HepG2 (cell line): ENCODE measurements around the gene CEP63. TPM values are rescaled to one million over a fixed set of nuclear protein-coding genes. Genes with fewer than 3 reads are reported as not detected.
A peak's percentile ranks its signal among the peaks of the same experiment; 100 is the strongest.

Experiments used
- ARID4A ChIP-seq: sonication (generic); formaldehyde crosslinking; IDR thresholded peaks from 2 replicates; pipeline ENCODE4 v1.5.0; 2020; ENCODE audit warnings: mild to moderate bottlenecking, missing genetic modification reagents, borderline replicate concordance
- KLF16 ChIP-seq, 2 experiments: sonication (generic) in 1 of 2; formaldehyde crosslinking in 1 of 2; IDR thresholded peaks; 2 replicates each; pipeline versions ENCODE4 v1.6.1 to v1.8.0; 2016 to 2023; ENCODE audit warnings: missing genetic modification reagents in 2 of 2, missing compliant biosample characterization in 1 of 2
- MAF1 ChIP-seq: sonication (generic); formaldehyde crosslinking; IDR thresholded peaks from 2 replicates; pipeline ENCODE4 v1.5.0; 2020; ENCODE audit warnings: missing genetic modification reagents, borderline replicate concordance
- NBN ChIP-seq: fragments of 450-650 bp; conservative IDR thresholded peaks from 2 replicates; pipeline ENCODE4 v1.6.1; 2017
- NR2C2 ChIP-seq: sonication (generic); formaldehyde crosslinking; IDR thresholded peaks from 2 replicates; pipeline ENCODE4 v1.4.0; 2020; ENCODE audit warnings: missing genetic modification reagents, mild to moderate bottlenecking, moderate library complexity, borderline replicate concordance
- NR3C1 ChIP-seq: sonication (generic); formaldehyde crosslinking; IDR thresholded peaks from 2 replicates; pipeline ENCODE4 v1.4.0; 2020; ENCODE audit warnings: missing genetic modification reagents
- PHF20 ChIP-seq: sonication (generic); formaldehyde crosslinking; IDR thresholded peaks from 2 replicates; pipeline ENCODE4 v1.5.0; 2020; ENCODE audit warnings: mild to moderate bottlenecking, missing genetic modification reagents
- PHF5A ChIP-seq: IDR thresholded peaks from one replicate; pipeline ENCODE4 v1.6.1; 2018; ENCODE audit warnings: low read depth, missing genetic modification reagents; ENCODE audit not compliant: unreplicated experiment
- PRPF4 ChIP-seq: fragments of 200-400 bp; formaldehyde crosslinking; IDR thresholded peaks from 2 replicates; pipeline ENCODE4 v1.6.1; 2016; ENCODE audit warnings: low read length, low read depth; ENCODE audit not compliant: poor library complexity, severe bottlenecking
- RAD51 ChIP-seq: fragments of 450-650 bp; IDR thresholded peaks from 2 replicates; pipeline ENCODE4 v1.6.1; 2016; ENCODE audit warnings: borderline replicate concordance
- RARA ChIP-seq: IDR thresholded peaks from 2 replicates; pipeline ENCODE4 v1.6.1; 2016; ENCODE audit warnings: missing genetic modification reagents, missing compliant biosample characterization
- RBAK ChIP-seq: sonication (generic); formaldehyde crosslinking; IDR thresholded peaks from 2 replicates; pipeline ENCODE4 v1.5.1; 2020; ENCODE audit warnings: mild to moderate bottlenecking, missing genetic modification reagents
- RELA ChIP-seq: sonication (generic); formaldehyde crosslinking; IDR thresholded peaks from 2 replicates; pipeline ENCODE4 v1.4.0; 2020; ENCODE audit warnings: missing genetic modification reagents
- SETDB1 ChIP-seq: sonication (generic); formaldehyde crosslinking; IDR thresholded peaks from 2 replicates; pipeline ENCODE4 v1.5.1; 2020; ENCODE audit warnings: missing genetic modification reagents, mild to moderate bottlenecking, borderline replicate concordance
- SP5 ChIP-seq: IDR thresholded peaks from 2 replicates; pipeline ENCODE4 v1.6.1; 2016; ENCODE audit warnings: low read depth, borderline replicate concordance
- TBP ChIP-seq: sonication (generic); formaldehyde crosslinking; IDR thresholded peaks from 2 replicates; pipeline ENCODE4 v1.5.0; 2020; ENCODE audit warnings: missing genetic modification reagents
- TFE3 ChIP-seq: IDR thresholded peaks from 2 replicates; pipeline ENCODE4 v1.6.1; 2016
- ZNF3 ChIP-seq: IDR thresholded peaks from 2 replicates; pipeline ENCODE4 v1.7.0; 2017; ENCODE audit warnings: inconsistent platforms
- ZNF30 ChIP-seq: sonication (generic); formaldehyde crosslinking; IDR thresholded peaks from 2 replicates; pipeline ENCODE4 v1.5.0; 2020; ENCODE audit warnings: mild to moderate bottlenecking, missing genetic modification reagents
- ZNF44 ChIP-seq: sonication (generic); formaldehyde crosslinking; IDR thresholded peaks from 2 replicates; pipeline ENCODE4 v1.5.1; 2020; ENCODE audit warnings: mild to moderate bottlenecking, missing genetic modification reagents
- ZNF619 ChIP-seq: sonication (generic); formaldehyde crosslinking; IDR thresholded peaks from 2 replicates; pipeline ENCODE4 v1.4.0; 2020; ENCODE audit warnings: mild to moderate bottlenecking, missing genetic modification reagents
- ZNF703 ChIP-seq: sonication (generic); formaldehyde crosslinking; IDR thresholded peaks from 2 replicates; pipeline ENCODE4 v1.5.1; 2020; ENCODE audit warnings: missing genetic modification reagents, mild to moderate bottlenecking, moderate library complexity, borderline replicate concordance
- ZNF710 ChIP-seq: sonication (generic); formaldehyde crosslinking; IDR thresholded peaks from 2 replicates; pipeline ENCODE4 v1.5.0; 2020; ENCODE audit warnings: mild to moderate bottlenecking, missing genetic modification reagents, borderline replicate concordance
- polyA plus RNA-seq, 8 experiments: library from polyadenylated mRNA; depleted of rRNA in 3 of 8; stranded (reverse) in 7 of 8; unstranded in 1 of 8; fragments of >200 nt; fragmentation: Illumina TruSeq in 4 of 8; extraction: Trizol in 4 of 8; gene quantifications; 2 replicates each; pipeline versions ENCODE4 v1.2.1 to v1.2.3, GENCODE V29; 2011 to 2016; ENCODE audit warnings: low read depth in 4 of 8, missing spikeins in 1 of 8, mixed read lengths in 1 of 8; ENCODE audit not compliant: insufficient read depth in 1 of 8
- total RNA-seq, 5 experiments: library from RNA; depleted of rRNA; stranded (reverse); fragments of >200 nt; fragmentation: Illumina TruSeq; extraction: Trizol; gene quantifications; 2 replicates each; pipeline ENCODE4 v1.2.3, GENCODE V29; 2016; ENCODE audit warnings: low read depth in 1 of 5

Gene CEP63
- total and polyA plus RNA-seq, 2 of the 13 experiments (the other 11 are each of a cell fraction or from before 2014, with no cell fraction given), result 7.2 to 18.4 TPM

GRCh38 chr3:134485718-134486576 lies at the start of gene CEP63, which contains the start of gene ANAPC13 (continued):
- TF ChIP-seq ZNF703 (CRISPR knock-in tag) (peak; percentile 24; the same call in 1 of the 2 replicates), ZNF44 (CRISPR knock-in tag) (no peak; the same call in 1 of the 2 replicates), TFE3 (CRISPR knock-in tag) (peak; percentile 42), RBAK (CRISPR knock-in tag) (no peak), TBP (CRISPR knock-in tag) (0 out of 2 replicates have a peak, but pooled peaks have one; percentile 57), RELA (CRISPR knock-in tag) (no peak), ZNF3 (CRISPR knock-in tag) (no peak), SETDB1 (CRISPR knock-in tag) (no peak), RAD51 (peak; percentile 80), SP5 (CRISPR knock-in tag) (peak; percentile 53), PRPF4 (no peak), PHF20 (CRISPR knock-in tag) (peak; percentile 72), KLF16 (CRISPR knock-in tag; IDR thresholded peaks at IDR 0.05) (peak; percentile 71 to 76; a peak in 2 of 4 replicates), NR2C2 (CRISPR knock-in tag) (0 out of 2 replicates have a peak, but pooled peaks have one; percentile 15), ZNF619 (CRISPR knock-in tag) (peak; percentile 82), ZNF30 (CRISPR knock-in tag) (peak; percentile 66; the same call in 1 of the 2 replicates), PHF5A (CRISPR knock-in tag) (peak; percentile 83), NBN (no peak), RARA (no peak; the same call in 1 of the 2 replicates), NR3C1 (no peak), MAF1 (no peak), ZNF710 (CRISPR knock-in tag) (peak; percentile 68), ARID4A (peak; percentile 92)
